PC-9 (cell line): ENCODE data around the gene CES3. TPM values are rescaled to one million over a fixed set of nuclear protein-coding genes. Genes with fewer than 3 reads are reported as not detected.

ENCODE experiments used
- BruUV-seq: library from RNA; stranded (reverse); fragments of 400-500 nt; replicated peaks from 2 replicates; lab custom pipeline; 2021; lab: Mats Ljungman, UMichigan
- CTCF ChIA-PET: fragments of 300-600 bp; sonication (Branson Sonifier 250); formaldehyde crosslinking; loops from one replicate; lab custom pipeline; 2022; ENCODE audit warnings: antibody characterized with exemption; lab: Charles Lee
- POLR2A ChIA-PET: fragments of 300-600 bp; sonication (Branson Sonifier 250); formaldehyde crosslinking; loops from one replicate; lab custom pipeline; 2022; ENCODE audit warnings: antibody characterized with exemption; ENCODE audit not compliant: unreplicated experiment; lab: Charles Lee
- DNase-seq, 2 experiments: peaks; one replicate each; pipeline versions ENCODE4 v3.0.0 to v3.0.0-alpha.2; 2015 to 2022; ENCODE audit warnings: mixed read lengths in 1 of 2
- H2AFZ ChIP-seq: fragments of 200-600 bp; sonication (generic); 2 replicates; pipeline ENCODE4 v1.8.1; 2017; ENCODE audit warnings: antibody characterized with exemption
- H3F3A ChIP-seq: fragments of 200-600 bp; sonication (generic); 2 replicates; pipeline ENCODE4 v1.8.1; 2017; ENCODE audit warnings: antibody characterized with exemption, mild to moderate bottlenecking, low read depth; ENCODE audit not compliant: insufficient read depth
- H3K27ac ChIP-seq: fragments of 200-600 bp; sonication (generic); 2 replicates; pipeline ENCODE4 v1.6.1; 2016; ENCODE audit warnings: mixed run types
- H3K27me3 ChIP-seq: fragments of 200-600 bp; sonication (generic); 2 replicates; pipeline ENCODE4 v1.6.1; 2016; ENCODE audit warnings: low read depth, mixed run types; ENCODE audit not compliant: insufficient read depth
- H3K36me3 ChIP-seq: fragments of 200-600 bp; sonication (generic); 2 replicates; pipeline ENCODE4 v1.6.1; 2016; ENCODE audit warnings: low read depth, mixed run types
- H3K4me1 ChIP-seq: fragments of 200-600 bp; sonication (generic); replicated peaks from 2 replicates; pipeline ENCODE4 v1.6.1; 2016; ENCODE audit warnings: mixed run types; ENCODE audit not compliant: insufficient read depth
- H3K4me2 ChIP-seq: fragments of 200-600 bp; sonication (generic); 2 replicates; pipeline ENCODE4 v1.6.1; 2017; ENCODE audit warnings: mixed run types
- H3K4me3 ChIP-seq: fragments of 200-600 bp; sonication (generic); 2 replicates; pipeline ENCODE4 v1.6.1; 2016; ENCODE audit warnings: mixed run types
- H3K79me2 ChIP-seq: fragments of 200-600 bp; sonication (generic); 2 replicates; pipeline ENCODE4 v1.6.1; 2017; ENCODE audit warnings: low read depth, mixed run types
- H3K9me2 ChIP-seq: fragments of 200-600 bp; sonication (generic); 2 replicates; pipeline ENCODE4 v1.8.1; 2017; ENCODE audit warnings: mild to moderate bottlenecking; ENCODE audit not compliant: insufficient read depth
- H3K9me3 ChIP-seq: fragments of 200-600 bp; sonication (generic); 2 replicates; pipeline ENCODE4 v1.8.1; 2016; ENCODE audit warnings: low read depth; ENCODE audit not compliant: insufficient read depth
- H4K20me1 ChIP-seq: fragments of 200-600 bp; sonication (generic); 2 replicates; pipeline ENCODE4 v1.8.1; 2017; ENCODE audit not compliant: insufficient read depth
- EZH2 ChIP-seq: fragments of 200-600 bp; sonication (generic); IDR thresholded peaks from 2 replicates; pipeline ENCODE4 v1.8.0; 2017; ENCODE audit warnings: antibody characterized with exemption, low read depth
- intact Hi-C: fragments of 100-400 bp; cut with micrococcal nuclease; formaldehyde crosslinking; loops from one replicate; pipeline ENCODE4 v1.10.0; 2022; ENCODE audit not compliant: unreplicated experiment
- total RNA-seq: library from RNA; stranded (reverse); gene quantifications from 2 replicates; pipeline ENCODE4 v1.2.3, GENCODE V29; 2021
- TF ChIP-seq, protein P1 (sequence below): fragments of 200-600 bp; sonication (generic); conservative IDR thresholded peaks from 2 replicates; pipeline ENCODE4 v1.6.1; 2017; ENCODE audit warnings: mixed run types, antibody characterized with exemption, mild to moderate bottlenecking, moderate library complexity

CES3 gene
- total RNA-seq, 1 experiment from 2014 or later = 9.1 TPM

GRCh38 chr16:66928702-66929388 lies 32.2 kb upstream of the CES3 start:
- peaks cover 45% of the 10 kb centered on the region for H3F3A ChIP-seq
- H3K27me3 ChIP-seq = no peaks in the 10 kb centered on the region
- no peaks in the 10 kb centered on the region for H3K36me3 ChIP-seq
- no peak overlapping the region for H3K4me3 ChIP-seq
- peaks cover 17% of the 10 kb centered on the region for H3K79me2 ChIP-seq
- peak in 1 of 2 experiments; percentile 44 for DNase-seq
- no peaks in the 10 kb centered on the region for H3K9me3 ChIP-seq
- intact Hi-C loops = loop anchor here (5.0 kb wide), 1 partner anchor 42 kb away; no protein-coding TSS in a partner anchor
- peak overlapping the region; percentile 20 for H3K4me2 ChIP-seq
- no peaks in the 10 kb centered on the region for H3K9me2 ChIP-seq
- POLR2A ChIA-PET = interaction anchor here (0.6 kb wide), 1 partner anchor 590 kb away, joined by 6 read pairs; no protein-coding TSS in a partner anchor
- no peak overlapping the region for H3K27ac ChIP-seq
- H4K20me1 ChIP-seq = peaks cover 3% of the 10 kb centered on the region; the same call in 1 of the 2 replicates
- H2AFZ ChIP-seq = no peak overlapping the region
- BruUV-seq = no TSS peak
- CTCF ChIA-PET = interaction anchor here (0.6 to 1.7 kb wide), 5 partner anchors 23 to 42 kb away, joined by 3 to 15 read pairs (median 9); no protein-coding TSS in a partner anchor
- TF ChIP-seq EZH2 = no peak
- TF ChIP-seq, protein P1, sequence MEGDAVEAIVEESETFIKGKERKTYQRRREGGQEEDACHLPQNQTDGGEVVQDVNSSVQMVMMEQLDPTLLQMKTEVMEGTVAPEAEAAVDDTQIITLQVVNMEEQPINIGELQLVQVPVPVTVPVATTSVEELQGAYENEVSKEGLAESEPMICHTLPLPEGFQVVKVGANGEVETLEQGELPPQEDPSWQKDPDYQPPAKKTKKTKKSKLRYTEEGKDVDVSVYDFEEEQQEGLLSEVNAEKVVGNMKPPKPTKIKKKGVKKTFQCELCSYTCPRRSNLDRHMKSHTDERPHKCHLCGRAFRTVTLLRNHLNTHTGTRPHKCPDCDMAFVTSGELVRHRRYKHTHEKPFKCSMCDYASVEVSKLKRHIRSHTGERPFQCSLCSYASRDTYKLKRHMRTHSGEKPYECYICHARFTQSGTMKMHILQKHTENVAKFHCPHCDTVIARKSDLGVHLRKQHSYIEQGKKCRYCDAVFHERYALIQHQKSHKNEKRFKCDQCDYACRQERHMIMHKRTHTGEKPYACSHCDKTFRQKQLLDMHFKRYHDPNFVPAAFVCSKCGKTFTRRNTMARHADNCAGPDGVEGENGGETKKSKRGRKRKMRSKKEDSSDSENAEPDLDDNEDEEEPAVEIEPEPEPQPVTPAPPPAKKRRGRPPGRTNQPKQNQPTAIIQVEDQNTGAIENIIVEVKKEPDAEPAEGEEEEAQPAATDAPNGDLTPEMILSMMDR = peak; percentile 69
- H3K4me1 ChIP-seq = peaks cover 67% of the 10 kb centered on the region

- intact Hi-C loops = loop anchor here (10.0 kb wide), 1 partner anchor 415 kb away; no protein-coding TSS in a partner anchor
Observed at GRCh38 chr16:66930189-66930588, 30.9 kb upstream of the CES3 start.

GRCh38 chr16:66931665-66932064 lies 29.4 kb upstream of the CES3 start:
- Histone ChIP-seq H3K9me3 (no peaks in the 10 kb centered on the region), H2AFZ (no peak overlapping the region), H3K79me2 (peaks cover 39% of the 10 kb centered on the region), H3F3A (peaks cover 41% of the 10 kb centered on the region), H3K27me3 (no peaks in the 10 kb centered on the region), H3K4me2 (no peak overlapping the region; the same call in 1 of the 2 replicates), H3K36me3 (no peaks in the 10 kb centered on the region), H4K20me1 (peaks cover 3% of the 10 kb centered on the region; the same call in 1 of the 2 replicates), H3K9me2 (no peaks in the 10 kb centered on the region), H3K4me3 (no peak overlapping the region), H3K27ac (no peak overlapping the region), H3K4me1 (peaks cover 68% of the 10 kb centered on the region)
- no TSS peak for BruUV-seq
- intact Hi-C loops = loop anchor here (10.0 kb wide), 1 partner anchor 417 kb away; no protein-coding TSS in a partner anchor
- ChIA-PET POLR2A (no interaction called here), CTCF (no interaction called here)
- no peak for DNase-seq
- TF ChIP-seq, protein P1 = no peak
- TF ChIP-seq EZH2 = no peak

More at GRCh38 chr16:66930189-66930588, 30.9 kb upstream of the CES3 start:
- H3K9me3 ChIP-seq = no peaks in the 10 kb centered on the region
- BruUV-seq = no TSS peak
- H3K4me1 ChIP-seq = peaks cover 67% of the 10 kb centered on the region
- H3K4me2 ChIP-seq = peak overlapping the region; percentile 38
- CTCF ChIA-PET = no interaction called here
- peak; percentile 82 to 96 for DNase-seq
- H2AFZ ChIP-seq = no peak overlapping the region
- H3K4me3 ChIP-seq = no peak overlapping the region
- POLR2A ChIA-PET = interaction anchor here (0.6 kb wide), 1 partner anchor 418 kb away, joined by 3 read pairs; no protein-coding TSS in a partner anchor
- H3K36me3 ChIP-seq = no peaks in the 10 kb centered on the region
- peaks cover 3% of the 10 kb centered on the region; the same call in 1 of the 2 replicates for H4K20me1 ChIP-seq
- no peaks in the 10 kb centered on the region for H3K9me2 ChIP-seq
- peaks cover 45% of the 10 kb centered on the region for H3F3A ChIP-seq
- H3K79me2 ChIP-seq = peaks cover 27% of the 10 kb centered on the region
- TF ChIP-seq, protein P1 = no peak
- no peak for TF ChIP-seq EZH2
- H3K27me3 ChIP-seq = no peaks in the 10 kb centered on the region
- peak overlapping the region; percentile 61 for H3K27ac ChIP-seq
